K562 (cell line): ENCODE measurements around the gene PIEZO2. TPM values are rescaled to one million over a fixed set of nuclear protein-coding genes. Genes with fewer than 3 reads are reported as not detected.

Experiments used
- EP300 ChIP-seq: IDR thresholded peaks from 2 replicates; pipeline ENCODE4 v1.6.1; 2012; ENCODE audit warnings: low read length, improper control_type of control experiment
- HDAC6 ChIP-seq: IDR thresholded peaks from 2 replicates; pipeline ENCODE4 v1.6.1; 2012; ENCODE audit warnings: low read depth, mild to moderate bottlenecking, control low read depth, inconsistent platforms, low read length, moderate library complexity
- KDM2B ChIP-seq: fragments of 250-450 bp; sonication (Bioruptor Pico); IDR thresholded peaks from 2 replicates; pipeline ENCODE4 v1.8.0; 2021; ENCODE audit warnings: mild to moderate bottlenecking, moderate library complexity
- KDM5B ChIP-seq: fragments of 200-600 bp; sonication (generic); IDR thresholded peaks from 2 replicates; pipeline ENCODE4 v1.6.1; 2012; ENCODE audit warnings: low read depth, mild to moderate bottlenecking, moderate library complexity, low read length, control low read depth, inconsistent platforms; ENCODE audit not compliant: insufficient replicate concordance
- KLF1 ChIP-seq: fragments of 450-650 bp; IDR thresholded peaks from 2 replicates; pipeline ENCODE4 v1.6.1; 2016; ENCODE audit warnings: missing genetic modification characterization, missing compliant biosample characterization
- RBM14 ChIP-seq: fragments of 200-400 bp; formaldehyde crosslinking; IDR thresholded peaks from 2 replicates; pipeline ENCODE4 v1.6.1; 2018; ENCODE audit warnings: low read depth, mild to moderate bottlenecking, low read length, moderate library complexity, borderline replicate concordance; ENCODE audit not compliant: insufficient read depth
- RREB1 ChIP-seq: fragments of 250-450 bp; sonication (Bioruptor Pico); IDR thresholded peaks from 2 replicates; pipeline ENCODE4 v1.4.0; 2020
- SREBF2 ChIP-seq: sonication (generic); formaldehyde crosslinking; IDR thresholded peaks from 2 replicates; pipeline ENCODE4 v1.4.0; 2020; ENCODE audit warnings: mild to moderate bottlenecking, missing genetic modification reagents
- TEAD1 ChIP-seq, 2 experiments: fragments of 450-650 bp in 1 of 2; sonication (generic) in 1 of 2; formaldehyde crosslinking; IDR thresholded peaks; 2 replicates each; pipeline versions ENCODE4 v1.4.0 to v1.8.0; 2020 to 2022; ENCODE audit warnings: mild to moderate bottlenecking in 2 of 2, missing genetic modification reagents in 1 of 2
- TRIM24 ChIP-seq, 2 experiments: fragments of 450-650 bp; IDR thresholded peaks; 2 replicates each; pipeline ENCODE4 v1.6.1; 2016
- WHSC1 ChIP-seq: IDR thresholded peaks from one replicate; pipeline ENCODE4 v1.6.1; 2012; ENCODE audit warnings: low read length, control low read depth, inconsistent platforms
- XRCC5 ChIP-seq: fragments of 200-400 bp; formaldehyde crosslinking; IDR thresholded peaks from 2 replicates; pipeline ENCODE4 v1.6.1; 2017; ENCODE audit warnings: low read depth, mild to moderate bottlenecking, low read length
- ZBTB49 ChIP-seq: sonication (generic); formaldehyde crosslinking; IDR thresholded peaks from 2 replicates; pipeline ENCODE4 v1.8.0; 2022; ENCODE audit warnings: missing genetic modification reagents, mild to moderate bottlenecking, borderline replicate concordance
- ZNF175 ChIP-seq: fragments of 200-800 bp; sonication (Bioruptor generic); IDR thresholded peaks from 2 replicates; pipeline ENCODE4 v1.6.1; 2016; ENCODE audit warnings: low read depth, mild to moderate bottlenecking, missing genetic modification characterization, missing compliant biosample characterization
- ZNF311 ChIP-seq: fragments of 250-450 bp; sonication (Bioruptor Pico); IDR thresholded peaks from 2 replicates; pipeline ENCODE4 v1.4.0; 2020; ENCODE audit warnings: mild to moderate bottlenecking, moderate library complexity
- polyA plus RNA-seq, 8 experiments: library from polyadenylated mRNA; depleted of rRNA in 4 of 8; stranded (reverse) in 5 of 8; unstranded in 3 of 8; fragments of >200 nt; fragmentation: Nextera tagmentation in 2 of 8; fragmentation: Illumina TruSeq in 1 of 8; extraction: Ambion mirVana in 2 of 8; extraction: Trizol in 1 of 8; gene quantifications; 2 replicates each; pipeline versions ENCODE4 v1.2.1 to v1.2.3, GENCODE V29; 2011 to 2014; ENCODE audit warnings: inconsistent platforms in 1 of 8, missing spikeins in 1 of 8
- total RNA-seq, 7 experiments: library from RNA; depleted of rRNA in 6 of 7; stranded (reverse); fragments of >200 nt in 6 of 7; fragmentation: Illumina TruSeq in 2 of 7; extraction: Trizol in 2 of 7; gene quantifications; 2 replicates each; pipeline versions ENCODE4 v1.2.1 to v1.2.3, GENCODE V29; 2011 to 2021; ENCODE audit warnings: low replicate concordance in 1 of 7

The PIEZO2 gene
- total and polyA plus RNA-seq, 9 of the 15 experiments (the other 6 are each of a cell fraction or from before 2014, with no cell fraction given), result 0.54 to 4.1 (median 2.0) TPM

- TF ChIP-seq WHSC1, result no peak
- TF ChIP-seq ZNF175 (CRISPR knock-in tag), result no peak
- no peak for TF ChIP-seq ZBTB49
- TF ChIP-seq TRIM24 (IDR thresholded peaks at IDR 0.05), result peak; percentile 93 to 96
- no peak for TF ChIP-seq XRCC5
- no peak for TF ChIP-seq KDM5B
- no peak for TF ChIP-seq HDAC6
- TF ChIP-seq KLF1 (tag), result no peak
- TF ChIP-seq ZNF311 (CRISPR knock-in tag), result no peak
- peak; percentile 23; the same call in 1 of the 2 replicates for TF ChIP-seq EP300
- TF ChIP-seq KDM2B (CRISPR knock-in tag), result no peak
- no peak for TF ChIP-seq RBM14
- no peak for TF ChIP-seq TEAD1 (CRISPR knock-in tag; IDR thresholded peaks at IDR 0.05)
- TF ChIP-seq RREB1 (CRISPR knock-in tag), result no peak
- TF ChIP-seq SREBF2 (CRISPR knock-in tag), result no peak
Observed at GRCh38 chr18:10739152-10739551, 410.2 kb downstream of the PIEZO2 start (continued).
